HCT116 (cell line): ENCODE results near the gene CCDC134. TPM values are rescaled to one million over a fixed set of nuclear protein-coding genes. Genes with fewer than 3 reads are reported as not detected.
A peak's percentile ranks its signal among the peaks of the same experiment; 100 is the strongest.

ENCODE experiments used
- ATAC-seq: fragments of 200-7000 bp; cut with Tn5 transposase; 2 replicates; pipeline ENCODE4 v1.9.1; 2020; ENCODE audit warnings: mild to moderate bottlenecking, moderate library complexity
- BruUV-seq: library from RNA; stranded (reverse); fragments of 400-500 nt; replicated peaks from 2 replicates; lab custom pipeline; 2021; lab: Mats Ljungman, UMichigan
- CTCF ChIA-PET: fragments of 300-600 bp; sonication (Branson Sonifier 250); formaldehyde crosslinking; loops from one replicate; lab custom pipeline; 2021; ENCODE audit warnings: antibody characterized with exemption; lab: Charles Lee
- POLR2A ChIA-PET: fragments of 300-600, 350-600 bp; sonication (Branson Sonifier 250); formaldehyde crosslinking; loops from one replicate; lab custom pipeline; 2021; ENCODE audit warnings: antibody characterized with exemption; lab: Charles Lee
- RAD21 ChIA-PET, 2 experiments: fragments of 300-600 bp; sonication (Branson Sonifier 250); formaldehyde crosslinking; loops; one replicate each; lab custom pipeline; 2023; ENCODE audit warnings: low total read pairs in 2 of 2; ENCODE audit not compliant: uncharacterized antibody in 2 of 2, unreplicated experiment in 2 of 2, low non-redundant PET in 1 of 2; lab: Charles Lee
- DNase-seq: peaks from one replicate; pipeline ENCODE4 v3.0.0-alpha.2; 2010; ENCODE audit warnings: low read depth, low spot score
- H2AFZ ChIP-seq: fragments of 200-600 bp; shearing (Covaris generic), sonication (generic); 2 replicates; pipeline ENCODE4 v1.6.1; 2017; ENCODE audit warnings: low read depth, mixed run types, mixed read lengths, antibody characterized with exemption, low read length; ENCODE audit not compliant: poor library complexity, severe bottlenecking
- H3K27ac ChIP-seq: 2 replicates; pipeline ENCODE4 v1.5.1; 2012; ENCODE audit warnings: low read depth, low read length
- H3K27me3 ChIP-seq: fragments of 200-600 bp; sonication (generic); 2 replicates; pipeline ENCODE4 v1.6.1; 2016; ENCODE audit warnings: mixed run types, low read length, mixed read lengths; ENCODE audit not compliant: insufficient read depth
- H3K36me3 ChIP-seq, 2 experiments: fragments of 200-500 bp in 1 of 2; fragments of 200-600 bp in 1 of 2; sonication (Bioruptor generic) in 1 of 2; sonication (generic) in 1 of 2; 2 replicates each; pipeline versions ENCODE4 v1.5.1 to v1.6.1; 2014 to 2016; ENCODE audit warnings: low read length in 2 of 2, inconsistent platforms in 1 of 2, mixed read lengths in 1 of 2, mixed run types in 1 of 2; ENCODE audit not compliant: insufficient read depth in 2 of 2, control insufficient read depth in 1 of 2
- H3K4me1 ChIP-seq, 2 experiments: fragments of 200-600 bp in 1 of 2; sonication (generic) in 1 of 2; 2 replicates each; pipeline versions ENCODE4 v1.5.1 to v1.6.1; 2012 to 2017; ENCODE audit warnings: low read length in 2 of 2, inconsistent platforms in 1 of 2, mild to moderate bottlenecking in 1 of 2, mixed read lengths in 1 of 2, mixed run types in 1 of 2, moderate library complexity in 1 of 2; ENCODE audit not compliant: insufficient read depth in 2 of 2, control insufficient read depth in 1 of 2
- H3K4me2 ChIP-seq: fragments of 200-600 bp; sonication (generic); 2 replicates; pipeline ENCODE4 v1.6.1; 2017; ENCODE audit warnings: mixed run types, low read length, mixed read lengths
- H3K4me3 ChIP-seq, 2 experiments: fragments of 200-600 bp in 1 of 2; sonication (generic) in 1 of 2; replicated peaks in 1 of 2; 2 replicates each; pipeline ENCODE4 v1.5.1; 2011 to 2016; ENCODE audit warnings: low read length in 2 of 2, control low read depth in 1 of 2, low read depth in 1 of 2, mild to moderate bottlenecking in 1 of 2, mixed read lengths in 1 of 2, mixed run types in 1 of 2
- H3K79me2 ChIP-seq: fragments of 200-600 bp; sonication (generic); 2 replicates; pipeline ENCODE4 v1.6.1; 2017; ENCODE audit warnings: mild to moderate bottlenecking, mixed run types, low read length, moderate library complexity, mixed read lengths; ENCODE audit not compliant: insufficient read depth
- H3K9ac ChIP-seq: fragments of 200-600 bp; sonication (generic); 2 replicates; pipeline ENCODE4 v1.6.1; 2016; ENCODE audit warnings: low read length, mixed read lengths
- H3K9me2 ChIP-seq: fragments of 200-600 bp; sonication (generic), shearing (Covaris generic); 2 replicates; pipeline ENCODE4 v1.6.1; 2017; ENCODE audit warnings: mixed run types, mild to moderate bottlenecking, moderate library complexity; ENCODE audit not compliant: insufficient read depth
- H3K9me3 ChIP-seq, 2 experiments: fragments of 200-500 bp in 1 of 2; fragments of 200-600 bp in 1 of 2; sonication (Bioruptor generic) in 1 of 2; sonication (generic) in 1 of 2; 2 replicates each; pipeline ENCODE4 v1.6.1; 2014 to 2017; ENCODE audit warnings: low read length in 2 of 2, mixed read lengths in 2 of 2, inconsistent platforms in 1 of 2, low read depth in 1 of 2, mild to moderate bottlenecking in 1 of 2, mixed run types in 1 of 2, moderate library complexity in 1 of 2; ENCODE audit not compliant: control insufficient read depth in 1 of 2, insufficient read depth in 1 of 2
- H4K20me1 ChIP-seq: fragments of 200-600 bp; sonication (generic), shearing (Covaris generic); 2 replicates; pipeline ENCODE4 v1.6.1; 2017; ENCODE audit warnings: mixed run types, mild to moderate bottlenecking, moderate library complexity; ENCODE audit not compliant: insufficient read depth
- ATF3 ChIP-seq: IDR thresholded peaks from 2 replicates; pipeline ENCODE4 v1.6.1; 2012
- CEBPB ChIP-seq: IDR thresholded peaks from 2 replicates; pipeline ENCODE4 v1.6.1; 2012; ENCODE audit warnings: low read depth
- ELF1 ChIP-seq: IDR thresholded peaks from 2 replicates; pipeline ENCODE4 v1.6.1; 2012; ENCODE audit warnings: low read depth, borderline replicate concordance
- EZH2 ChIP-seq: fragments of 200-600 bp; sonication (generic); IDR thresholded peaks from 2 replicates; pipeline ENCODE4 v1.6.1; 2017; ENCODE audit warnings: antibody characterized with exemption, mixed run types
- FOSL1 ChIP-seq: IDR thresholded peaks from 2 replicates; pipeline ENCODE4 v1.6.1; 2012; ENCODE audit warnings: low read depth
- JUND ChIP-seq: IDR thresholded peaks from 2 replicates; pipeline ENCODE4 v1.6.1; 2012
- MAX ChIP-seq: IDR thresholded peaks from 2 replicates; pipeline ENCODE4 v1.6.1; 2012
- POLR2A ChIP-seq: IDR thresholded peaks from 2 replicates; pipeline ENCODE4 v1.7.0; 2011; ENCODE audit warnings: borderline replicate concordance; ENCODE audit not compliant: insufficient read depth, insufficient read length; ENCODE audit errors: extremely low read depth
- POLR2AphosphoS5 ChIP-seq: IDR thresholded peaks from 2 replicates; pipeline ENCODE4 v1.6.1; 2011; ENCODE audit warnings: mild to moderate bottlenecking, low read depth, low read length, moderate library complexity
- REST ChIP-seq: IDR thresholded peaks from 2 replicates; pipeline ENCODE4 v1.6.1; 2012; ENCODE audit warnings: low read depth
- SIN3A ChIP-seq: IDR thresholded peaks from 2 replicates; pipeline ENCODE4 v1.6.1; 2012; ENCODE audit warnings: low read depth
- TCF7L2 ChIP-seq: IDR thresholded peaks from 2 replicates; pipeline ENCODE4 v1.7.0; 2011; ENCODE audit warnings: borderline replicate concordance, inconsistent platforms; ENCODE audit not compliant: insufficient read depth, insufficient read length; ENCODE audit errors: extremely low read depth
- YY1 ChIP-seq: IDR thresholded peaks from 2 replicates; pipeline ENCODE4 v1.6.1; 2011; ENCODE audit warnings: low read length, low read depth, moderate library complexity, mild to moderate bottlenecking; ENCODE audit not compliant: insufficient replicate concordance; ENCODE audit errors: extremely low read depth
- intact Hi-C: fragments of 100-400 bp; cut with micrococcal nuclease; formaldehyde crosslinking; loops from 2 replicates; pipeline ENCODE4 v1.10.0; 2022
- total RNA-seq: library from RNA; stranded (reverse); gene quantifications from one replicate; pipeline ENCODE4 v1.2.1, GENCODE V29; 2021; ENCODE audit not compliant: unreplicated experiment

The CCDC134 gene
- total RNA-seq, 1 experiment from 2014 or later: 15.8 TPM

GRCh38 chr22:41848468-41848867, 48.0 kb downstream of the CCDC134 start (continued):
- TF ChIP-seq ELF1 (no peak), EZH2 (no peak), TCF7L2 (no peak), ATF3 (no peak), SIN3A (no peak), FOSL1 (no peak), MAX (no peak), JUND (no peak), POLR2A (no peak), POLR2AphosphoS5 (no peak)

- RAD21 ChIA-PET: interaction anchor here (1.1 to 1.4 kb wide), 2 partner anchors 159 to 167 kb away, joined by 5 to 6 read pairs; no protein-coding TSS in a partner anchor
- no peak overlapping the region for H3K9ac ChIP-seq
- TF ChIP-seq ELF1 (no peak), REST (no peak), SIN3A (no peak), CEBPB (no peak), TCF7L2 (no peak), YY1 (no peak), POLR2A (no peak)
- TF ChIP-seq, all 23 proteins: peak for 0
- Histone ChIP-seq H3K4me2 (peak overlapping the region; percentile 30), H3K9me3 (no peaks in the 10 kb centered on the region), H3K27me3 (no peaks in the 10 kb centered on the region), H3K27ac (peak overlapping the region; percentile 53), H3K9me2 (no peaks in the 10 kb centered on the region), H2AFZ (no peak overlapping the region), H3K36me3 (no peaks in the 10 kb centered on the region), H3K79me2 (peaks cover 78% of the 10 kb centered on the region), H4K20me1 (peaks cover 9% of the 10 kb centered on the region; the same call in 1 of the 2 replicates), H3K4me1 (peaks cover 35 to 42% of the 10 kb centered on the region in 2 experiments), H3K4me3 (no peak overlapping the region)
- ATAC-seq: no peak
- POLR2A ChIA-PET: interaction anchor here (1.9 kb wide), 1 partner anchor 23 kb away, joined by 4 read pairs; the partner anchor contains the start of gene SREBF2
- no TSS peak for BruUV-seq
- CTCF ChIA-PET: interaction anchor here (0.7 to 3.8 kb wide), 7 partner anchors 9 to 190 kb away, joined by 3 to 26 read pairs (median 4); partner anchors contain the start of gene MEI1
- DNase-seq: no peak
- intact Hi-C loops: loop anchor here (2.0 kb wide), 1 partner anchor 110 kb away; no protein-coding TSS in a partner anchor
Observed at GRCh38 chr22:41856469-41856868, 56.0 kb downstream of the CCDC134 start.
